Stimulated activated CD8-positive, alpha-beta memory T cell treated with anti-CD3 and anti-CD28 coated beads, Interleukin-4, amount 100 ng/mL, for 4 hours (primary cell): ENCODE measurements around the gene RBM20.

ENCODE experiments used
- DNase-seq, 2 donors: peaks; one replicate each; pipeline ENCODE4 v3.0.0-alpha.2; 2020; ENCODE audit warnings: low read depth in 2 of 2, low spot score in 1 of 2

Gene RBM20

GRCh38 chr10:110805292-110805691 lies 161.2 kb downstream of the RBM20 start:
- DNase-seq: no peak

GRCh38 chr10:110806335-110806734 lies 162.2 kb downstream of the RBM20 start:
- no peak for DNase-seq

- no peak for DNase-seq
These were observed 164.0 kb downstream of the RBM20 start for GRCh38 chr10:110808123-110808522.

- no peak for DNase-seq
These were observed 164.5 kb downstream of the RBM20 start for GRCh38 chr10:110808615-110809014.

- no peak for DNase-seq
These were observed 166.5 kb downstream of the RBM20 start for GRCh38 chr10:110810625-110811024.

GRCh38 chr10:110811791-110812581 lies 167.8 kb downstream of the RBM20 start:
- DNase-seq: no peak

- DNase-seq: no peak
These were observed 168.4 kb downstream of the RBM20 start for GRCh38 chr10:110812583-110812982.

GRCh38 chr10:110813743-110814472 lies 169.8 kb downstream of the RBM20 start:
- DNase-seq: no peak

- DNase-seq: no peak
These were observed 171.3 kb downstream of the RBM20 start for GRCh38 chr10:110815354-110816004.

- no peak for DNase-seq
These were observed 173.5 kb downstream of the RBM20 start for GRCh38 chr10:110817614-110818013.

GRCh38 chr10:110818311-110819256 lies 174.4 kb downstream of the RBM20 start:
- no peak for DNase-seq

- DNase-seq: no peak
These were observed 176.2 kb downstream of the RBM20 start for GRCh38 chr10:110820321-110820814.

GRCh38 chr10:110821508-110821907 lies 177.4 kb downstream of the RBM20 start:
- DNase-seq: no peak

GRCh38 chr10:110822035-110822711 lies 178.0 kb downstream of the RBM20 start:
- DNase-seq: no peak

- no peak for DNase-seq
These were observed 178.7 kb downstream of the RBM20 start for GRCh38 chr10:110822712-110823311.

GRCh38 chr10:110824152-110824441 lies 180.0 kb downstream of the RBM20 start:
- DNase-seq: no peak

- no peak for DNase-seq
These were observed 180.5 kb downstream of the RBM20 start for GRCh38 chr10:110824660-110825059.

GRCh38 chr10:110825508-110825907 lies 181.4 kb downstream of the RBM20 start:
- no peak for DNase-seq

- DNase-seq: no peak
These were observed 183.3 kb downstream of the RBM20 start for GRCh38 chr10:110827410-110827809.

- no peak for DNase-seq
These were observed 183.7 kb downstream of the RBM20 start for GRCh38 chr10:110827875-110828274.
